Measurements from ENCODE around the gene MAP6D1. TPM values are rescaled to one million over a fixed set of nuclear protein-coding genes. Genes with fewer than 3 reads are reported as not detected.

The MAP6D1 gene
- total RNA-seq, 1 experiment from 2014 or later: 7.1 TPM

- no peaks in the 10 kb centered on the region for H3K23me2 ChIP-seq (ENCODE audit: insufficient read length, low read depth, low read length, poor library complexity, severe bottlenecking)
- peak overlapping the region in 1 of 3 experiments; percentile 41; a peak in 1 of 7 replicates for H3K27ac Mint-ChIP-seq
- H3K79me1 ChIP-seq (ENCODE audit: insufficient read depth, low read depth, low read length, poor library complexity, severe bottlenecking): no peaks in the 10 kb centered on the region
- no peak overlapping the region for H3K4ac ChIP-seq (ENCODE audit: low read depth, low read length)
- WGBS (ENCODE audit: extremely low coverage, insufficient read length, low lambda C conversion rate): no CpG with 5 or more reads among the region's 6 CpGs
- no peak overlapping the region for H3K56ac ChIP-seq (ENCODE audit: insufficient read length, low read depth, low read length)
- no peak overlapping the region for H2BK120ac ChIP-seq (ENCODE audit: low read depth, low read length, poor library complexity, severe bottlenecking)
- H4K8ac ChIP-seq (replicated peaks; ENCODE audit: insufficient read length, low read depth, low read length): no peak overlapping the region
- no peak overlapping the region for H4K91ac ChIP-seq (ENCODE audit: insufficient read length, low read depth, low read length)
- H3K27me3 ChIP-seq (ENCODE audit: insufficient read depth, low read length): no peaks in the 10 kb centered on the region
- H2AFZ ChIP-seq (ENCODE audit: low read length): no peak overlapping the region
- H3K4me3 Mint-ChIP-seq: no peak overlapping the region
- no peak overlapping the region for H3K9ac ChIP-seq (ENCODE audit: extremely low read depth, insufficient read length, low read length)
- no peak overlapping the region for H3K4me2 ChIP-seq (ENCODE audit: insufficient read depth, insufficient read length, low read length)
- peaks cover 43 to 94% (median 83%) of the 10 kb centered on the region in 3 experiments for H3K36me3 Mint-ChIP-seq (ENCODE audit: insufficient read depth in 1 of 3, low read depth in 3 of 3)
- H3T11ph ChIP-seq (ENCODE audit: low read length): no peak overlapping the region
- no peak overlapping the region for H2BK5ac ChIP-seq (ENCODE audit: insufficient read length, low read length)
- H2BK20ac ChIP-seq (ENCODE audit: low read depth, low read length, poor library complexity, severe bottlenecking): no peak overlapping the region
- H3K9me3 Mint-ChIP-seq: no peaks in the 10 kb centered on the region
- H3K27ac ChIP-seq (ENCODE audit: insufficient read length, low read depth, low read length): no peak overlapping the region
- no peak overlapping the region for H2AK5ac ChIP-seq (ENCODE audit: insufficient read length, low read length)
- no peaks in the 10 kb centered on the region for H3K79me2 ChIP-seq (ENCODE audit: insufficient read depth, low read length)
- DNase-seq: no peak
- H3K14ac ChIP-seq (ENCODE audit: insufficient read depth, low read length): no peak overlapping the region
- H3K4me1 Mint-ChIP-seq: no peaks in the 10 kb centered on the region
- H3K27me3 Mint-ChIP-seq (ENCODE audit: low read depth): no peaks in the 10 kb centered on the region
- TF ChIP-seq, protein P1, sequence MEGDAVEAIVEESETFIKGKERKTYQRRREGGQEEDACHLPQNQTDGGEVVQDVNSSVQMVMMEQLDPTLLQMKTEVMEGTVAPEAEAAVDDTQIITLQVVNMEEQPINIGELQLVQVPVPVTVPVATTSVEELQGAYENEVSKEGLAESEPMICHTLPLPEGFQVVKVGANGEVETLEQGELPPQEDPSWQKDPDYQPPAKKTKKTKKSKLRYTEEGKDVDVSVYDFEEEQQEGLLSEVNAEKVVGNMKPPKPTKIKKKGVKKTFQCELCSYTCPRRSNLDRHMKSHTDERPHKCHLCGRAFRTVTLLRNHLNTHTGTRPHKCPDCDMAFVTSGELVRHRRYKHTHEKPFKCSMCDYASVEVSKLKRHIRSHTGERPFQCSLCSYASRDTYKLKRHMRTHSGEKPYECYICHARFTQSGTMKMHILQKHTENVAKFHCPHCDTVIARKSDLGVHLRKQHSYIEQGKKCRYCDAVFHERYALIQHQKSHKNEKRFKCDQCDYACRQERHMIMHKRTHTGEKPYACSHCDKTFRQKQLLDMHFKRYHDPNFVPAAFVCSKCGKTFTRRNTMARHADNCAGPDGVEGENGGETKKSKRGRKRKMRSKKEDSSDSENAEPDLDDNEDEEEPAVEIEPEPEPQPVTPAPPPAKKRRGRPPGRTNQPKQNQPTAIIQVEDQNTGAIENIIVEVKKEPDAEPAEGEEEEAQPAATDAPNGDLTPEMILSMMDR (conservative IDR thresholded peaks at IDR 0.05): no peak
- no peak overlapping the region for H2BK12ac ChIP-seq (ENCODE audit: insufficient read length, low read depth, low read length)
- H4K5ac ChIP-seq (ENCODE audit: insufficient read length, low read depth, low read length): no peak overlapping the region
- H3K23ac ChIP-seq (ENCODE audit: insufficient read length, low read depth, low read length): no peak overlapping the region
- no peaks in the 10 kb centered on the region for H3K4me1 ChIP-seq (ENCODE audit: insufficient read depth, low read length)
- H4K20me1 ChIP-seq (ENCODE audit: control insufficient read depth, insufficient read depth, insufficient read length): no peaks in the 10 kb centered on the region
- H2BK15ac ChIP-seq (ENCODE audit: low read depth, low read length): no peak overlapping the region
- H3K18ac ChIP-seq (ENCODE audit: insufficient read length, low read depth, low read length): no peak overlapping the region
- no peaks in the 10 kb centered on the region for H3K9me3 ChIP-seq (ENCODE audit: control insufficient read depth, low read depth, low read length)
Measured at GRCh38 chr3:183802989-183803388, 22.4 kb downstream of the MAP6D1 start.

Measured in H9 (cell line).